ENCODE data around the gene TBCA.
A peak's percentile ranks its signal among the peaks of the same experiment; 100 is the strongest.

Gene TBCA, protein sequence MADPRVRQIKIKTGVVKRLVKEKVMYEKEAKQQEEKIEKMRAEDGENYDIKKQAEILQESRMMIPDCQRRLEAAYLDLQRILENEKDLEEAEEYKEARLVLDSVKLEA

DNA sequence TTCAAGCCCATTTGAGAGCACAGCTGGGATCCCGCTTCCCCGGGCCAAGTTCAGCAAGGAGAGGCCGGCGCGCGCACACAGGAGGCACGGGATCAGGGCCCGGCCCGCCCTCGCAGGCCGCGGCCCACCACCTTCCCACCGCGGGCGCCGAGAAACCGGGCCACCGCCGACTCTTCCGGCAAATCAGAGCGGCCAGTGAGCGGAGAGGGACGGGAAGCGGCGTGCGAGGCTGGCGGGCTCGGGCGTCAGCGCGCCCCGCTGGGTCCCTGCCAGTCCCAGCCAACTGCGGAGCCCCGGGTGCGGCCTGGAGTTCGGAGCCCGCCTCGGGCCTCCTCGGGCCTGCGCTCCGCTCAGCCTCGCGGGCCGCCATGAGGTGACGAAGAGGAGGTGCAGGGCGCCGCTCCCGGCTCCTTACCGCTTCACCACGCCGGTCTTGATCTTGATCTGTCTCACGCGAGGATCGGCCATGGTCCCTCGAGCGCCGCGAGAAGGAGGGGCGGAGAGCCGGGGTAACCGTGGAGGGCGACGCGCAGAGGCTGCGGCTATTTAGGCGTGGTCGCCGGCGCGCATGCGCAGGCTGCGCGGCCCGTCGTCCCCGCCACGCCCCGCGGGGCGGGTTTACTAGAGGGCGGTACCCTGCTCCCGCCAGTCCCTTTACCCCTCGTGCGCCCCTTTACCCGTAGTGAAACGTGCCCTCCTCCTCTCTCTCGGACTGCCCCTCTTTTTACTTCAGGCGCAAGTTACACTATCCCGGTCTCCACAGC, at the start of gene TBCA:
Gene TBCA, minus strand, starts transcription at position 550 of the 764 bp plus-strand sequence. Its CDS starts 82 bp downstream, at position 468.
- DNase-seq (ENCODE audit: low read depth, low spot score) = peak; percentile 75

DNA sequence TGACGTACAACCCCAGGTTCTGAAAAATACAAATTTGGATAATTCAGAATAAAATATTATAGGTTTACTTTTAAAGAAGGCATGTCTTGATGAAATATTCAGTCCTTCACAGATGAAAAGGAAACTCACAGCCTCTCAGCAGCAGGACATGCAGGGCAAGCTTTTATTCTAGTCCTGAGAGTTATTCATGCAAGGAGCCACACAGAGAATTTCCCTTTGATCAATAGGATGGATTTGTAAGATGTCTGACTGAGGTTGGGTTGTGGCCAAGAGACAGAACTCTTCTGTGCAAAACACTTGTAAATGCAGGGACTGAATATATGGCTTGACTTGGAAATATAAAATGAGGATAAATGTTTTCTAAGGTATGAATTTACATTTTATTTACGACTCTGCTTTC, 48.8 kb upstream of the TBCA start:
- DNase-seq (ENCODE audit: low read depth, low spot score) = no peak

DNA sequence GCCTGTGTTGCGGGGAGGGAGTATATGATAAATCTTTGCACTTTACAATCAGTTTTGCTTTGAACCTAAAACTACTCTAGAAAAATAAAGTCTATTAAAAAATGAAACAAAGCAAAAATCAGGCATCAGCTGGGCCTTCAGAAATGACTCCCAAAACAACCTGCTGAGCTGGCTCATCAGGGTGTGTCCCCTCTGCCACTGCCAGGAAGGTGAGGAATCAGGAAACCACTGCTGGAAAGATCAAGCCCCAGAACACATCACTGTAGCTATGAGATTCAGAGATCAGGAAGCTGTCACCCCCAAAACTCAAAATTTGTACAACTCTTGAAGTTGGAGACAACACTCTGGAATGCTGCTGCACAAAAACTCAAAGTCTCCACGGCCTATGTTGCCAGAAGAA, 40.5 kb upstream of the TBCA start:
- no peak for DNase-seq (ENCODE audit: low read depth, low spot score)

DNA sequence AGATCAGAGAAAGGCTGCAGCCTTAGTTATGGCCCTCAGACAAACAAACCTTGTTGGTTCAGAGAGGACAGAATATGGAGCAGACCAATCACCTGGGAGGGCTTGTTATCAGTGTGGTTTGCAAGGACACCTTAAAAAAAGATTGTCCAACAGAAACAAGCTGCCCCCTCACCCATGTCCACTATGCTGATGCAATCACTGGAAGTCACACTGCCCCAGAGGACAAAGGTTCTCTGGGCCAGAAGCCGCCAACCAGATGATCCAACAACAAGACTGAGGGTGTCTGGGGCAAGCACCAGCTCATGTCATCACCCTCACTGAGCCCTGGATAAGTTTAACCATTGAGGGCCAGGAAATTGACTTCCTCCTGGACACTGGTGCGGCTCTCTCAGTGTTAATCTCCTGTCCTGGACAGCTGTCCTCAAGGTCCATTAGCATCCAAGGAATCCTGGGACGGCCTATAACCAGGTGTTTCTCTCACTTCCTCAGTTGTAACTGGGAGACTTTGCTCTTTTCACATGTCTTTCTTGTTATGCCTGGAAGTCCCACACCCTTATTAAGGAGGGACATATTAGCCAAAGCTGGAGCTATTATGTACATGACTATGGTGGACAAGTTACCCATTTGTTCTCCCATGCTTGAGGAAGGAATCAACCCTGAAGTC, 36.9 kb upstream of the TBCA start:
- DNase-seq (ENCODE audit: low read depth, low spot score) = no peak

DNA sequence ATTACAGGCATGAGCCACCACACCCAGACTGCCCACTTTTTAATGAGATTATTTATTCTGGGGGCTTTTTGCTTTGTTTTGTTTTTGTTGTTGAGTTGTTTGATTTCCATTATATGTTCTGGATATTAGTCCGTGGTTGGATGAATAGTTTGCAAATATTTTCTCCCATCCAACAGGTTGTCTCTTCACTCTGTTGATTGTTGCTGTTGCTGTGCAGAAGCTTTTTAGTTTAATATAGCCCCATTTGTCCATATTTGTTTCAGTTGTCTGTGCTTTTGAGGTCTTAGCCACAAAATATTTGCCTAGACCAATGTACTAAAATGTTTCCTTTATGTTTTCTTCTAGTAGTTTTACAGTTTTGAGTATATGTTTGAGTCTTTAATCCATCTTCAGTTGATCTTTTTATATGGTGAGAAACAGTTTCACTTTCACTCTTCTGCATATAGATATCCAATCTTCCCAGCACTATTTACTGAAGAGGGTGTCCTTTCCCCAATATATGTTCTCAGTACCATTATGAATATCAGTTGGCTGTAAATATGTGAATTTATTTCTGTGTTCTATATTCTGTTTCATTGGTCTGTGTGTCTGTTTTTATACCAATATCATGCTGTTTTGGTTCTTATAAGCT, 30.2 kb upstream of the TBCA start:
- no peak for DNase-seq (ENCODE audit: low read depth, low spot score)

DNA sequence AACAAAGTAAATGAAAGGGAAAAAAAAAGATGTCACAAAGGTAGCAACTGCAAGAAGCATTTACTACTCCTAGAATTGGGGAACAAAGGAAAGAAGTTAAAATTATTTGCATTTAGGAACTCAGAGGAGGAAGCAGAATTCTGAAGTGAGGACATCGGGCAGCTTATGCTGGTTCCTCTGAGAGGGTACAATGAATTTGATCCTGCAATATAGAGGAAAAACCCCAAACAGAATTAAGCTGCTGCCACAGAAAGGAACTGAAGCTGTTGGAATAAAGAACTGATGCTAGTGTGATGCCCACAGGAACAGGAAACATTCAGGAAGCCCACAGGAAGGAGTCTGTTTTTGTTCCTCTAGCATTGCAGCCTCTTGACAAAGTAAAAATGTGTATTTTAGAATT, 22.3 kb upstream of the TBCA start:
- DNase-seq (ENCODE audit: low read depth, low spot score) = no peak

DNA sequence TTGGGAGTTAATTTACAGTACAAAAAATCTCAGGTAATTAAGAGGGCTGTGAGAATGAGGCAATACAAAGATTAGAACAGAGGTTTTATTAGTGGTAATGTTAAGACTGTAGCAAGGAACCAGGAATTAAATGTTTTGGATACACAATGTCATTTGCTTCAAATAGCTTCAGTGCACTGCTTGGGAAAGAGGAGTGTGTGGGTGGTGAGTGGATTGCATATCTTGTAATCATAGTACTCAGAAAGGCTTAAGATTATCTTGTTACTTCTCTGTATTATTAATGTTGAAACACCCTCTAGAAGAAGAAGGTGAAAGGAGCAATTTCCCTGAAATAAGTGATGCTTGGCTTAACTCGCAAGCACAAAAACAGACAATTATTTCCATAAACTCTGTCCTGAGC, 21.0 kb upstream of the TBCA start:
- no peak for DNase-seq (ENCODE audit: low read depth, low spot score)

DNA sequence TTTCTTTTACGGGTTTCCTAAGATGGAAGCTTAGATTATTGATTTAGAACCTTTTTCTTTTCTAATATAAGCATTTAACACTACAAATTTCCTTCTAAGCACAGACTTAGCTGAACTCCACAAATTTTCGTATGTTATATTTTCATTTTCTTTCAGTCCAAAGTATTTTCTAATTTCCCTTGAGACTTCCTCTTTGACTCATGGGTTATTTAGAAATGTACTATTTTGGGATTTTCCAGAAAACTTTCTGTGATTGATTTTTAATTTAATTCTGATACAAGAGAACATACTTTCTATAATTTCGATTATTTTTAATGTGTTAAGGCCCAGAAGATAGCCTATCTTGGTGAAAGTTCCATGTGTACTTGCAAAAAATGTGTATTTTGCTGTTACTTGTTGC, 19.7 kb upstream of the TBCA start:
- DNase-seq (ENCODE audit: low read depth, low spot score) = no peak

DNA sequence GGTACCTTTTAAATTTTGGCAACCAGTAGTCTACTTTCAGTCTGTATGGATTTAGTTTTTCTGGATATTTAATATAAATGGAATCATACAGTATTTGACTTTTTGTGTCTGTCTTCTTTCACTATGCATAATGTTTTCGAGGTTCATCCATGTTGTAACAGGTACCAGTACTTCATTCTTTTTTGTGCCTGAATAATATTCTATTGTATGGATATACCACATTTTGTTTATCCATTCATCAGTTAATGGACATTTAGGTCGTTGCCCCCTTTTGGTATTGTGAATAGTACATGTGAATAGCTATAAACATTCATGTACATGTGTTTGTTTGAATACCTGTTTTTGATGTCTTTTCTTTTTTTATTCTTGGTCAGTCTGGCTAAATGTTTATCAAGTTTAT, 19.1 kb upstream of the TBCA start:
- no peak for DNase-seq (ENCODE audit: low read depth, low spot score)

DNA sequence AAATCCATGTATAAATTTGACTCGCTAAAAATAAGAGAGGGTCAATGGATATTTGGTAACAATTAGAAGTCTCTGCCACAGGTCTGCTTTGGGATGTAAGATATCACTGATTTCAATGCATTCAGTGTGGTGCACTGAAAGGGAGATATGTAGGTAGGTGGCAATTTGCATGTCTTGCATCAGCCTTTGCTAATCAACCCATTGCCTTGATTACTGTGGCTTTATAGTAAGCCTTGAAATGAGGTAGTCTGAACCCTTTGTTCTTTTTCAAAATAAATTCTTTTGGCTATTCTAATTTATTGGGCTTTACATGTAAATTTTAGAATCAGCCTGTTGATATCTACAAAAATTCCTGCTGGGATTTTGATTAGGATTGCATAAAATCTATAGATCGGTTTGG, 15.8 kb upstream of the TBCA start:
- no peak for DNase-seq (ENCODE audit: low read depth, low spot score)

DNA sequence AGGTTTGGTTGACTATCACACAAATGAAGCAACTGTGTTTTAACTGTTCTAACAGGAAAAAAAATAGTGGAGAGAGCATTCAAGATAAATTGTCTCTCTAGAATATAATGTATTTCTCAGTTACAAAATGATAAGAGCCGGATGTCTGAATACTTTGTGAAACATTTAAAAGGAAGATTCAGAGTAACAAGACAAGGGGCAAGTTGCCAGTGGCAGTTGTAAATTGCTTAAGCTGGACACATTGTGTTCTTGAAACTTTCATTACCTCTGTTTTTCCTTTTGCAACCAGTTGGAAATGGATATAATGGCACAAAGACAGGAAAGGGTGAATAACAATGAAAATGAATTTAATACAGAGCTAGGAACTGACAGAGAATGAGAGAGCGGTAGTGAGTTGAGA, 15.2 kb upstream of the TBCA start:
- DNase-seq (ENCODE audit: low read depth, low spot score) = no peak

DNA sequence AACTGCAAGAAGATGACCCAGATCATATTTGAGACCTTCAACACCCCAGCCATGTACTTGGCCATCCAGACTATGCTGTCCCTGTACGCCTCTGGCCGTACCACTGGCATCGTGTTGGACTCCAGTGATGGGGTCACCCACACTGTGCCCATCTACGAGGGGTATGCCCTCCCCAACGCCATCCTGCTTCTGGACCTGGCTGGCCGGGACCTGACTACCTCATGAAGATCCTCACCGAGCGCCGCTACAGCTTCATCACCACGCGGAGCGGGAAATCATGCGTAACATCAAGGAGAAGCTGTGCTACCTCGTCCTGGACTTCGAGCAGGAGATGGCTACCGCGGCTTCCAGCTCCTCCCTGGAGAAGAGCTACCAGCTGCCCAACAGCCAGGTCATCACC, 9.1 kb upstream of the TBCA start:
- no peak for DNase-seq (ENCODE audit: low read depth, low spot score)

DNA sequence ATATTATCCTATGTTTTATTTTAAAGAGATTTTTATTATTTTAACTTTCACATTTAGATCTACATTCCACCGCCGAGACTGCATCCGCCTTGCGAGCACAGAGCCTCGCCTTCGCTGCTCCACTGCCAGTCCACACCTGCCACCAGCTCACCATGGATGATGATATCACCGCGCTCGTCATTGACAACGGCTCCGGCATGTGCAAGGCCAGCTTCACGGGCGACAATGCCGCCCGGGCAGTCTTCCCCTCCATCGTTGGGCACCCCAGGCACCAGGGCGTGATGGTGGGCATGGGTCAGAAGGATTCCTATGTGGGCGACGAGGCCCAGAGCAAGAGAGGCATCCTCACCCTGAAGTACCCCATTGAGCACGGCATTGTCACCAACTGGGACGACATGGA, 8.6 kb upstream of the TBCA start:
- DNase-seq (ENCODE audit: low read depth, low spot score) = no peak

DNA sequence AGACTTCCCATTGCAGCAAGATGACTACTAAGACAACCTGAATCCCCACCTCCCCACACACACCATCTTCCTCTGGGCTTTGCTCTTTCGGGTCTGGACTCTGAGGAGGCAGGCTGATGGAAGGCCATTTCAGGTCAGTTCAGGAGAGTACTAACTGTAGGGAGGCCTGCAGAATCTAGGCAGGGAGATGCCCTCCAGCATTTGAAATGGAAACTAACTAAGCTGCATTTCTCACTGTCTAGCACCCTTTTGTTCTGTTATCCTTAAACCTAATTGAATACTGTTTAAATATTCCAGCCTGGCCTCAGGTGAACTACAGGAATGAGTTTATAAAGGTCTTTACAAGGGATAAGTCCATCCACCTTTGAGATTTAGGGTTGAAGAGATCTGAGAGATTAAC, 4.9 kb upstream of the TBCA start:
- no peak for DNase-seq (ENCODE audit: low read depth, low spot score)

DNA sequence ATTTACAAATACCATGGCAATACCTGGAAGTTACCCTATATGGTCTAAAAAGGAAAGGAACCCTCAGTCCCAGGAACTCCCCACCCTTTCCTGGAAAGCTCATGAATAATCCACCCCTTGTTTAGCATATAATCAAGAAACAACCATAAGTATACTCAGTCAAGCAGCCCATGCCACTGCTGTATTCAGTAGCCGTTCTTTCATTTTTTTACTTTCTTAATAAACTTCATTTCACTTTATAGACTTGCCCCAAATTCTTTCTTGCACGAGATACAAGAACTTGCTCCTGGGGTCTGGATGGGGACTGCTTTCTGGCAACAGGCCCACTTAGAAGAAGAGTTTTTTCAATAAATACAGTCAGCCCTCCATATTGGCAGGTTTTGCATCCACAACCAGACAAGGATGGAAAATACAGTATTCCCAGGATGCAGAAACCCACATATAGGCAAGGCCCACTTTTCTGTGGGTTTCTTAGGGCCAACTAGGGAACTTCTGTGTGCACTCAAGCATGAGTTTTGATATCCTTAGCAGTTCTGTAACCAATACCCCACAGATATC, 2.8 kb upstream of the TBCA start:
- no peak for DNase-seq (ENCODE audit: low read depth, low spot score)

DNA sequence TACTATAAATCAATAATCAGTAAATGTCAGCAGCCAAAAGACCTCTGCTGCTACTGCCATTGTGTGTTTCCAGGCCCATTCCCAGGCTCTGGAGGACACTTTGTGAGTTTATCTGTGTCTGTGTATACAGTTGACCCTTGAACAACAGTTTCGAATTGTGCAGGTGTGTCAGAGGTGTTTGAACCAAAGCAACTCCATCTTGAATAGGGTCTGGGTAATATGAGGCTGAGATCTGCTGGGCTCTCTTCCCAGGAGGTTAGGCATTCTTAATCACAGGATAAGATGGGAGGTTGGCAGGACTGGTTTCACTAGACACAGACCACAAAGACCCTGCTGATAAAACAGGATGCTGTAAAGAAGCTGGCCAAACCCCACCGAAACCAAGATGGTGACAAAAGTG, 2.3 kb upstream of the TBCA start:
- no peak for DNase-seq (ENCODE audit: low read depth, low spot score)

DNA sequence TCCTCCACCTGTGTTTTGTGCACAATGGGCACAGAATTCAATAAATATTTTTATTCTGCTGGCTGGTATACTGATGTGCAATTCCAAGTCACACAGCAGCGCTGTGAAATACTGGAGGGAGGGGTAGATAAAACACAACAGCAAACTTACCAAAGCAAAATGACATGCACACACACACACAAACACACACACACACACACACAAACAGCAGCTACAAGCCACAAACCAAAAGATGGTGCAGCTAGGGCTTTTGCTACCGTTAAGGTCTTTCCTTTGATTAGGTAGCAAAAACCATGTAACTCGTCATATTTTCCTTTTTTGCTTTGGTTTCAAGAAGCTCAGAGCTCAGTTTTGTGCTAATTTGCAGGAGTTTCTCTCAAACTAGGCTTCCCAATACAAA, 1.8 kb upstream of the TBCA start:
- no peak for DNase-seq (ENCODE audit: low read depth, low spot score)

DNA sequence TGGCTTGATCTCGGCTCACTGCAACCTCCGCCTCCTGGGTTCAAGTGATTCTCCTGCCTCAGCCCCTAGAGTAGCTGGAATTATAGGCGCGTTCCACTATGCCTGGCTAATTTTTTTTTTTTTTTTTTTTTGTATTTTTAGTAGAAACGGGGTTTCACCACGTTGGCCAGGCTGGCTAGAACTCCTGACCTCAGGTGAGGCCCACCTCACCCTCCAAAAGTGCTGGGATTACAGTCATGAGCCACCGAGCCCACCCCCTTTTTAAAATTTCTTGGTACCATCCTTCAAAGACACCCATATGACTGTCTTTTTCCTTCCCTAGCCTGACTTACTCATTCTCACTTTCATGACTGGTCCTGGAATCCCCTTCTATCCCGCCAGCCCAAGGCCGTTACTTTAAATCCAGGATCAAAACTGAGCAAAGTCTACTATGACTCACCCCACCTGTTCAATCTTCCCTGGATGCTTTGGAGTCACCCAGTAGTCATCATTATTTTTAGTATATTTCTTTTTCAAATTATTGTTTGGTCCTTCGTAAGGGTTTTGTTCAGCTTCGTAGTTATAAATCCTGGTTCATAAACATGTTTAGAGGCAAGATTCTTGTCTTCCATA, 1.2 kb upstream of the TBCA start:
- no peak for DNase-seq (ENCODE audit: low read depth, low spot score)

DNA sequence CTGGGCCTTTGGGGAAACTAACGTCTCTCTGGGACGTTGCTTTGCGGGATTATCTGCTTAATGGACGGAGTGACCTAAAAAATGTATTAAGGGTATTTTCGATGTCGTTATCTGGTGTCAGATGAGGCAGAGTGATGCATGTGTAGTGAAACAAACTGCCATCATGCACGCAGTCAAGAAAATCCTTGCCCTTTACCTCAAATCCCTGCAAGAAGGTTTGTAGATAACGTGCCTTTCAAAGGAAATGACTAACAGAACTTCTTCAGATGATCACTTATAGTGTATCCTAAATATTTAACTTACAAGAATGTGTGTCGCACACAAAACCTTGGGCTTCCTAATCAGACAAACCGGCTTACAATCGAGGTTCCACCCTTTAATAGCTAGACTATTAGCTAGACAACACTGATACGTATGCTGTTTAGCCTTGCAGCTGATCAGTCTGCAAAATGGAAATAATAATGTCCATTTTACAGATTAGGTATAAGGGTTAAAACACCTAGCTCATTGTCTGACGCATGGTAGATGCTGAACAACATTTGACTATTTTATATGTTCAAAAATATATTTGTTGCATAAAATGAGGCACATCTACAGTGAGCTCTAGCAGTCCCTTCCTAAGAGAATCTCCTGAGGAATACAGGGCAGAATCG, 541 bp upstream of the TBCA start:
- DNase-seq (ENCODE audit: low read depth, low spot score) = no peak

DNA sequence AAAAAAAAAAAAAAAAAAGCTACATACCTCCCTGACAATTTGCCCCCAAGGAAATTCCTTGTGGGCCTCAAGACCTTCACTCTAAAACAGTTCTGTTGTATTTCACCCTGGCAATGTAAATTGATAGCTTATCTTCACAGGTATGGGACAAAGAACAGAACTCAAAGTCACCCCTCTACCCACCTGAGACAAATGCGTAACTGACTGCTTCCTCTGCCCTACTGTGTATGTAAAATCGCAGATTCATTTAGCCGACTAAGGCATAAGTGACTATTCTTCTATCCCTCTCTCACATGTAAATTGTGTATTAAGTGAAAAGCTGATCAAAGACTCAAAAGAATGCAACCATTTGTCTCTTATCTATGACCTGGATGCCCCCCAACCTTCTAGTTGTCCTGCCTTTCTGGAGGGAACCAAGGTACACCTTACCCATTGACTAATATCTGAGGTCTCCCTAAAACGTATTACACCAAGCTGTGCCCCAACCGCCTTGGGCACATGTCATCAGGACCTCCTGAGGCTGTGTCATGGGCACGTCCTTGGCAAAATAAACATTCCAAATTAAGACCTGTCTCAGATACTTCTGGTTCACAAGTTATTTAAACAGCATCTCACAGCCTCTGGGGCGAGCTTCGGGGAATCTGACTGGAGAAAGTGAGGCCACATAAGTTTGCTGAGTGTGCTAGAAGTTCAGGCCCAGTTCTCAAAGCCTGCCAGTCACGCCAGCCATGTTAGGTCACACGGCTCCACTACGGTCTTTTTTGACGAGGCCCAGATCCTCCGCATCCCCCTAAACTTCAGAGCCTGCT, 954 bp downstream of the TBCA start:
- no peak for DNase-seq (ENCODE audit: low read depth, low spot score)
